Left lung (tissue), 10 donors: ENCODE data around the gene POLR2F. TPM values are rescaled to one million over a fixed set of nuclear protein-coding genes. Genes with fewer than 3 reads are reported as not detected.

ENCODE experiments used
- ATAC-seq: fragments of 200-7000 bp; cut with Tn5 transposase; one replicate; pipeline ENCODE4 v1.9.1; 2020; ENCODE audit warnings: moderate library complexity
- DNase-seq, 4 donors: peaks; one replicate each; pipeline ENCODE4 v3.0.0-alpha.2; 2013 to 2020
- H3K27ac ChIP-seq, 2 donors: fragments of 200-600 bp; sonication (generic) in 1 of 2; one replicate each; pipeline versions ENCODE4 v1.5.0 to v1.8.0; 2020 to 2021
- H3K27me3 ChIP-seq, 2 donors: fragments of 200-600 bp; sonication (generic) in 1 of 2; one replicate each; pipeline versions ENCODE4 v1.5.0 to v1.8.0; 2020 to 2021
- H3K36me3 ChIP-seq, 2 donors: fragments of 200-600 bp; sonication (generic) in 1 of 2; one replicate each; pipeline versions ENCODE4 v1.5.0 to v1.8.0; 2020 to 2021
- H3K4me1 ChIP-seq, 2 donors: fragments of 200-600 bp; one replicate each; pipeline ENCODE4 v1.8.0; 2021
- H3K4me3 ChIP-seq, 2 donors: fragments of 200-600 bp; sonication (generic) in 1 of 2; one replicate each; pipeline versions ENCODE4 v1.5.0 to v1.8.0; 2020 to 2021; ENCODE audit warnings: mild to moderate bottlenecking in 1 of 2
- H3K9me3 ChIP-seq, 2 donors: fragments of 200-600 bp; sonication (generic) in 1 of 2; one replicate each; pipeline versions ENCODE4 v1.5.0 to v1.8.0; 2020 to 2021
- CTCF ChIP-seq, 2 donors: fragments of 200-600 bp; sonication (generic) in 1 of 2; IDR thresholded peaks; one replicate each; pipeline versions ENCODE4 v1.5.0 to v1.8.0; 2021; ENCODE audit warnings: antibody characterized with exemption in 2 of 2
- intact Hi-C, 2 donors: fragments of 100-400 bp; cut with DNase I; formaldehyde crosslinking; loops; one replicate each; pipeline versions ENCODE4 v1.11.2 to v1.14.2; 2022
- polyA plus RNA-seq, 6 donors: library from polyadenylated mRNA; unstranded; fragments of 120-200 nt; gene quantifications; one replicate each; pipeline ENCODE4 v1.2.1, GENCODE V29; 2013; ENCODE audit not compliant: insufficient read length in 6 of 6
- total RNA-seq, 2 donors: library from RNA; stranded (reverse); fragmentation: NEBNext Ultra II Directional; extraction: Animal tissue kit (Norgen Biotek cat#: 25700); gene quantifications; one replicate each; pipeline ENCODE4 v1.2.1, GENCODE V29; 2021
- donor health status: DM: no; HTN: yes; CAD: no.
- donor health status: DM: no; HTN: no; CAD: no.

The POLR2F gene
- total and polyA plus RNA-seq, 8 donors, result 49.2 to 66.0 (median 60.2) TPM

DNA sequence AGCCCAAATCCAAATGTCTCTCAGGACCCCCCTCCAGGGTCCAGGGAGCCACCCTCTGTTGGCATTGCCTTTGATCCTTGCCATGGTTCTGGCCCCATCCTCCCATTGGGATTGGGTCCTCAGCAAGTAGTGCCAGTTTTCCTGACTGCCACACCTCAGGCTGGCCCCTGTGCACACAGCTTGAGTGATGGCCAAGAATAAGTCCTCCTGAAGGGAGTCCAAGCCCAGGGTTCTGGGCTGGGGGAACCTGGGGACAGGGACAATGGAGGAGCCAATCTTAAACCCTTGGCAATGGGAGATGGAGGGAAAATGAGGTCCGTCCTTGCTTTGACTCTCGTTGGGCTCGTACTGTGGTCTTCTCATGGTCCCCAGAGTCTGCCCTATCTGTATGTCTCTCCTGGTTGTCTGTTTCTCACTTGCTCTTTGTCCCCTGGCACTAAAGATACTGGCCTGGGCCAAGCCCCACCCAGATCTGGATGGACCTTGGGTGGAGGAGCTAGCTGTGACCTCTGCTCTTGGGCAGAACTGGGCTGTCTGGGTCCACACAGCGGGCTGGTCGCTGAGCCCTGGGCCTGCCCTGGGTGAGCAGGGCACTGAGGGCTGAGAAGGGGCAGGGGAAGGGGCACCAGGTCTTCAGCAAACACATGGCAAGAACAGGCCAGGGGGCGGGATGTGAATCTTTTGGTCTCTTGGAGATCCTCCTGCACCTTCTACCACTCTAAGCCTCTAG is 27.9 kb downstream of the POLR2F start:
- Histone ChIP-seq H3K4me1 (no peaks in the 10 kb centered on the region), H3K27ac (no peak overlapping the region), H3K36me3 (no peaks in the 10 kb centered on the region), H3K4me3 (no peak overlapping the region), H3K9me3 (no peaks in the 10 kb centered on the region), H3K27me3 (no peaks in the 10 kb centered on the region)
- TF ChIP-seq CTCF (IDR thresholded peaks at IDR 0.05), result no peak
- no peak for ATAC-seq
- no peak for DNase-seq
- intact Hi-C loops, result no loop called here

GRCh38 chr22:37982151-37982785 is 28.8 kb downstream of the POLR2F start:
- no peak for TF ChIP-seq CTCF (IDR thresholded peaks at IDR 0.05)
- Histone ChIP-seq H3K36me3 (no peaks in the 10 kb centered on the region), H3K27me3 (no peaks in the 10 kb centered on the region), H3K9me3 (no peaks in the 10 kb centered on the region), H3K4me3 (no peak overlapping the region), H3K4me1 (no peaks in the 10 kb centered on the region), H3K27ac (no peak overlapping the region)
- ATAC-seq (no peak), DNase-seq (no peak)
- intact Hi-C loops, result no loop called here

DNA sequence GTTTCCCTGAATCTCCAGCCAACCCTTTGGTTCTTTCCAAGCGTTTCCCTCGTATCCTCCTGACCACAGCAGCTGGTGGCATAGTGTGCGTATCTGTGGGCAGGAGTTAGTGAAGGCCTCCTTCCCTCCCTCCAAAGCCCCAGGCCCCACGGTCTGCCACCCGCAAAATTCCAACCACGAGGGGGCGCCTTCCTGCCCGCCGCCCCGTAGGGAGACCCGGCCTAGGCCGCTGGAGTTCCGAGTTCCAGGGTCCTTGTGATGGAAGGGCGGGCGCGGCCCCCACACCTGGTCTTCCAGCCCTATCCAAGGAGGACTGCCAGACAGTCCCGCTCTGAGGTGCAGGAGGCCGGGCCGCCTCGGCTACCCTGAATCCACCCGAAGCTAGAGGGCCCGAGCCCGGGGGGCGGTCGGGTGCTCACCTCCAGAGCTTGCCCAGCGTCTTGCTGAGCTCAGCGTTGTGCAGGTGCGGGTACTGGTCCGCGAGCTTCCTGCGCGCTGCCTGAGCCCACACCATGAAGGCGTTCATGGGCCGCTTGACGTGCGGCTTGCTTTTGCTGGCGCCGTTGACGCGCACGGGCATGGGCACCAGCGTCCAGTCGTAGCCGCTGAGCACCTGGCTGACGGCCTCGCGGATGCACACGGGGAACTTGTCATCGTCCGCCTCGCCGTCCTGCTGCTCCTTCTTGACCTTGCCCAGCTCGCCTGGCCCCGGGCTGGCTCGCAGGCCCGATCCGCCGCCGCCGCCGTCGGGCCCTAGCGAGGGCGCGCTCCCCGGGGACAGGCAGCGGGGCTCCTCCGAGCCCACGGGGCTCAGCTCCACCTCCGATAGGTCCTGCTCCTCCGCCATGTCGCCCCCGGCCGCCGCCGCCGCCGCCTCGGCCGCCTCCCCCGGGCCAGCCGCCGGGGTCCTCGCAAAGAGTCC is 29.7 kb downstream of the POLR2F start:
- H3K27ac ChIP-seq, result no peak overlapping the region
- intact Hi-C loops, result no loop called here
- DNase-seq, result no peak
- no peaks in the 10 kb centered on the region for H3K36me3 ChIP-seq
- H3K9me3 ChIP-seq, result no peaks in the 10 kb centered on the region
- H3K27me3 ChIP-seq, result no peaks in the 10 kb centered on the region
- no peaks in the 10 kb centered on the region for H3K4me1 ChIP-seq
- no peak for ATAC-seq
- TF ChIP-seq CTCF (IDR thresholded peaks at IDR 0.05), result no peak
- no peak overlapping the region for H3K4me3 ChIP-seq

DNA sequence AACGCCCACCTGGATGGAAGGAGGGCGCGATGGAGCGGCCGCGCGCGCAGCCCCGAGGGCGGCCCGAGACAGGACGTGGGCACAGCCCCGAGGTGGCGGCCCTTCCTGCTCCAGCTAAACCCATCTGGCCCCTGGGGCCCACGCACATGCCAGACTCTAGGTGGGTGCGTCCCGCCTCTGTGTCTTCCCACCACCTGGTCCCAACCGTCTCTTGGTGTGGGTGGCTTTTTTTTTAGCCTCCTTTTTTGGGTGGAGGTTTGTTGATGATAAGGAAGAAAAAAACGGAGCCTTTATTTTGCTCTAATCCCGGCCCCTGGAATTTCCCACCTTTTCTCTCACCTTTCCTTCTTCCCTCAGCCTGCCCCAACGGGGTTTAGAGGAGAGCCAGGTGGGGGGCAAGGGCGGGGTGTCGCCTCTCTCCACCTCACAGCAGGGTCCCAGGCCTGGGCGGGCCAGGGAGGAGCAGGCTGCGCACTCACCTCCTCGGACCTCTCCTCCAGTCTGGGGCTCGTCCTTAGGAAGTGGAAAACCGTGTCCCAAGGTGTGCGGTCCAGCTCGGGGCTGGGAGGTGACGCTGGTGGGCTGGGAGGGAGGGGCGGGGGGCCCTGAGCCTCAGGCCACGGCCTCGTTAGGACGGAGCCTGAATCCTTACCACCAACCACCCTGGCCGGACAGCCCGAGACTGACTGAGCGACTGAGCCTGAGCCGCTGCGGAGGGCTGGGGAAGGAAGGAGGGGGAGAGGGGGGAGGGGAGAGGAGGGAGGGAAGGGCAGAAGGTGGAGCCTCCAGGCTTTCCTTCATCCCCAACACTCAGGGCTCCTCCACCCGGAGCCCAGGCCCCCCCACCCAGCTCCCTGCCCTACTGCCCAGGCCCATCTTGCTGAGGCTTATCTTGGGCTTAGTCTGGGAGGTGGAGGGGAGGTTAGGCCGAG is 30.6 kb downstream of the POLR2F start, which contains the start of gene SOX10:
SOX10 (minus strand) TSS at position 696 of the 932 bp plus-strand sequence. CDS start 771 bp downstream, outside the sequence.
- Histone ChIP-seq H3K9me3 (no peaks in the 10 kb centered on the region), H3K27me3 (no peaks in the 10 kb centered on the region), H3K4me1 (no peaks in the 10 kb centered on the region), H3K27ac (no peak within 1 kb of the TSS), H3K36me3 (no peaks in the 10 kb centered on the region), H3K4me3 (no peak within 1 kb of the TSS)
- DNase-seq (no peak), ATAC-seq (no peak)
- TF ChIP-seq CTCF (IDR thresholded peaks at IDR 0.05), result no peak
- intact Hi-C loops, result no loop called here
